K562 (cell line): ENCODE measurements around the gene DDOST. TPM values are rescaled to one million over a fixed set of nuclear protein-coding genes. Genes with fewer than 3 reads are reported as not detected.
A peak's percentile ranks its signal among the peaks of the same experiment; 100 is the strongest.

ENCODE experiments used
- ATF7 ChIP-seq: fragments of 450-650 bp; IDR thresholded peaks from 2 replicates; pipeline ENCODE4 v1.7.1; 2014; ENCODE audit warnings: mild to moderate bottlenecking, moderate library complexity
- BCL6 ChIP-seq: fragments of 250-450 bp; sonication (Bioruptor Pico); IDR thresholded peaks from 2 replicates; pipeline ENCODE4 v1.4.0; 2020
- HDAC8 ChIP-seq: fragments of 450-650 bp; IDR thresholded peaks from 2 replicates; pipeline ENCODE4 v1.6.1; 2016; ENCODE audit warnings: mild to moderate bottlenecking, missing genetic modification characterization, moderate library complexity, missing compliant biosample characterization
- MGA ChIP-seq: fragments of 450-650 bp; IDR thresholded peaks from 2 replicates; pipeline ENCODE4 v1.6.1; 2016; ENCODE audit warnings: mild to moderate bottlenecking, moderate library complexity
- MNT ChIP-seq, 2 experiments: fragments of 450-650 bp; conservative IDR thresholded peaks; 2 replicates each; pipeline ENCODE4 v1.6.1; 2017; ENCODE audit warnings: mild to moderate bottlenecking in 2 of 2, moderate library complexity in 2 of 2
- ZC3H4 ChIP-seq: sonication (generic); formaldehyde crosslinking; IDR thresholded peaks from 2 replicates; pipeline ENCODE4 v1.9.0; 2021; ENCODE audit warnings: missing genetic modification reagents, borderline replicate concordance
- ZNF609 ChIP-seq: sonication (generic); formaldehyde crosslinking; IDR thresholded peaks from 2 replicates; pipeline ENCODE4 v1.8.1; 2023; ENCODE audit warnings: missing genetic modification reagents, mild to moderate bottlenecking, borderline replicate concordance
- polyA plus RNA-seq, 8 experiments: library from polyadenylated mRNA; depleted of rRNA in 4 of 8; stranded (reverse) in 5 of 8; unstranded in 3 of 8; fragments of >200 nt; fragmentation: Nextera tagmentation in 2 of 8; fragmentation: Illumina TruSeq in 1 of 8; extraction: Ambion mirVana in 2 of 8; extraction: Trizol in 1 of 8; gene quantifications; 2 replicates each; pipeline versions ENCODE4 v1.2.1 to v1.2.3, GENCODE V29; 2011 to 2014; ENCODE audit warnings: inconsistent platforms in 1 of 8, missing spikeins in 1 of 8
- total RNA-seq, 7 experiments: library from RNA; depleted of rRNA in 6 of 7; stranded (reverse); fragments of >200 nt in 6 of 7; fragmentation: Illumina TruSeq in 2 of 7; extraction: Trizol in 2 of 7; gene quantifications; 2 replicates each; pipeline versions ENCODE4 v1.2.1 to v1.2.3, GENCODE V29; 2011 to 2021; ENCODE audit warnings: low replicate concordance in 1 of 7
- TF ChIP-seq, protein P1 (sequence below): fragments of 250-450 bp; sonication (Bioruptor Pico); IDR thresholded peaks from 2 replicates; pipeline ENCODE4 v1.5.0; 2021

Gene DDOST
- total and polyA plus RNA-seq, 9 of the 15 experiments (the other 6 are each of a cell fraction or from before 2014, with no cell fraction given), result 173 to 306 (median 222) TPM

DNA sequence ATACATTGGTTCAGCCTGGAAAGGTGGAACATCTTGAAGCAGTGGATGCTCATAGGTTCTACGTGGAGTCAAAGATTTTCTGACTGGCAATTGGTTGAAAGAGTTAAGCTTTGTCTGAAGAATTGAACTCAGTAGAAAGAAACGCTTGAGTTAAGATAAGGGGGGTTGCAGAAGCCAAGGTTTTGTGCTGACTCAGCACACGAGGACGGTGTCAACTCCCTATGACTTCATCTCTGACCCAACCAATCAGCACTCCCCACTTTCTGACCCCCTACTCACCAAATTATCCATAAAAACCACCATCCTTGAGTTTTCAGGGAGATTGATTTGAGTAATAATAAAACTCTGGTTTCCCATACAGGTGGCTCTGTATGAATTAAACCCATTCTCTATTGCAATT lies 30.4 kb downstream of the DDOST start (continued):
- TF ChIP-seq MNT (conservative IDR thresholded peaks at IDR 0.05) (peak in 1 of 2 experiments; percentile 52; a peak in 2 of 4 replicates), MGA (peak; percentile 49; the same call in 1 of the 2 replicates), BCL6 (CRISPR knock-in tag) (no peak), HDAC8 (tag) (no peak), ZC3H4 (CRISPR knock-in tag) (no peak), ZNF609 (CRISPR knock-in tag) (no peak), ATF7 (peak; percentile 67; the same call in 1 of the 2 replicates)
- TF ChIP-seq, protein P1, sequence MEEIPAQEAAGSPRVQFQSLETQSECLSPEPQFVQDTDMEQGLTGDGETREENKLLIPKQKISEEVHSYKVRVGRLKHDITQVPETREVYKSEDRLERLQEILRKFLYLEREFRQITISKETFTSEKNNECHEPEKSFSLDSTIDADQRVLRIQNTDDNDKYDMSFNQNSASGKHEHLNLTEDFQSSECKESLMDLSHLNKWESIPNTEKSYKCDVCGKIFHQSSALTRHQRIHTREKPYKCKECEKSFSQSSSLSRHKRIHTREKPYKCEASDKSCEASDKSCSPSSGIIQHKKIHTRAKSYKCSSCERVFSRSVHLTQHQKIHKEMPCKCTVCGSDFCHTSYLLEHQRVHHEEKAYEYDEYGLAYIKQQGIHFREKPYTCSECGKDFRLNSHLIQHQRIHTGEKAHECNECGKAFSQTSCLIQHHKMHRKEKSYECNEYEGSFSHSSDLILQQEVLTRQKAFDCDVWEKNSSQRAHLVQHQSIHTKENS (CRISPR knock-in tag), result no peak
